ENCODE results near the gene MSANTD7. TPM values are rescaled to one million over a fixed set of nuclear protein-coding genes. Genes with fewer than 3 reads are reported as not detected.

Gene MSANTD7
- total RNA-seq, 1 experiment from 2014 or later: 14.3 TPM

DNA sequence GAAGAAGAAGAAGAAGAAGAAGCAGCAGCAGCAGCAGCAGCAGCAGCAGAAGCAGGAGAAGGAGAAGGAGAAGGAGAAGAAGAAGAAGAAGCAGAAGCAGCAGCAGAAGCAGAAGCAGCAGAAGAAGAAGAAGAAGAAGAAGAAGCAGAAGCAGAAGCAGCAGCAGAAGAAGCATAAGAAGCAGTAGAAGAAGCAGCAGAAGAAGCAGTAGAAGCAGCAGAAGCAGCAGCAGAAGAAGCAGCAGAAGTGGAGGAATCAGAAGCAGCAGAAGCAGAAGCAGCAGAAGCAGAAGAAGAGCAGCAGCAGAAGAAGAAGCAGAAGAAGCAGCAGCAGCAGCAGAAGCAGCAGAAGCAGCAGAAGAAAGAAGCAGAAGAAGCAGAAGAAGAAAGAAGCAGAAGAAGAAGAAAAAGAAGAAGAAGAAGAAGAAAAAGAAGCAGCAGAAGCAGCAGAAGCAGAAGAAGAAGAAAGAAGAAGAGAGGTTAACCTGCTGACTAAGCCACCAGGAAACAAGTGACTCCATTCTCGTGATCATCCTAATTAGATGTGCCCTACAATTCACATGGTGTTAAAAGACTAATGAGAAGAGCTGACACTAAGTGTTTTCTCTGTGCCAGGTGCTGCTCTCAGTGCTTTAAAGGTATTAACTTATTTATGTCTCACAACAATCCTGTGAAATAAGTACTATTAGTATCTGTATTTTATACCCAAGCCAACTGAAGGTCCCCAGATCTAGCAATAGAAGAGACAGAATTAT, 11.9 kb upstream of the MSANTD7 start:
- H3K9ac ChIP-seq (ENCODE audit: low read length): no peak overlapping the region
- CTCF ChIA-PET: no interaction called here
- intact Hi-C loops (cut with micrococcal nuclease): loop anchor here (10.0 kb wide), 1 partner anchor 431 kb away; no protein-coding TSS in a partner anchor
- no peak overlapping the region for H3K27ac ChIP-seq (ENCODE audit: low read depth, low read length)
- no peak overlapping the region for H2AFZ ChIP-seq (ENCODE audit: low read depth, low read length, poor library complexity, severe bottlenecking)
- DNase-seq (ENCODE audit: low read depth, low spot score): no peak
- no peaks in the 10 kb centered on the region for H3K79me2 ChIP-seq (ENCODE audit: insufficient read depth, low read length)
- H3K9me2 ChIP-seq (ENCODE audit: insufficient read depth): no peaks in the 10 kb centered on the region
- H3K27me3 ChIP-seq (ENCODE audit: insufficient read depth, low read length): peaks cover 3% of the 10 kb centered on the region; the same call in 1 of the 2 replicates
- BruUV-seq (replicated peaks): no TSS peak
- H4K20me1 ChIP-seq (ENCODE audit: insufficient read depth): no peaks in the 10 kb centered on the region
- POLR2A ChIA-PET: no interaction called here
- H3K36me3 ChIP-seq (ENCODE audit: control insufficient read depth in 1 of 2, insufficient read depth in 2 of 2, low read length in 2 of 2): no peaks in the 10 kb centered on the region
- TF ChIP-seq YY1 (IDR thresholded peaks at IDR 0.05; ENCODE audit: extremely low read depth, insufficient replicate concordance, low read depth, low read length) (no peak), ZNF274 (IDR thresholded peaks at IDR 0.05; ENCODE audit: low read depth, low read length) (no peak), CEBPB (IDR thresholded peaks at IDR 0.05; ENCODE audit: low read depth) (no peak)
- ATAC-seq: no peak
- no peak overlapping the region for H3K4me2 ChIP-seq (ENCODE audit: low read length)
- RAD21 ChIA-PET (ENCODE audit: low non-redundant PET in 1 of 2, low total read pairs in 2 of 2, uncharacterized antibody in 2 of 2, unreplicated experiment in 2 of 2): no interaction called here
- no peak overlapping the region for H3K4me3 ChIP-seq (replicated peaks in 1 of 2; ENCODE audit: low read depth in 1 of 2, low read length in 2 of 2)
- no peaks in the 10 kb centered on the region for H3K4me1 ChIP-seq (ENCODE audit: control insufficient read depth in 1 of 2, insufficient read depth in 2 of 2, low read length in 2 of 2)
- H3K9me3 ChIP-seq (ENCODE audit: control insufficient read depth in 1 of 2, insufficient read depth in 1 of 2, low read depth in 1 of 2, low read length in 2 of 2): no peaks in the 10 kb centered on the region

DNA sequence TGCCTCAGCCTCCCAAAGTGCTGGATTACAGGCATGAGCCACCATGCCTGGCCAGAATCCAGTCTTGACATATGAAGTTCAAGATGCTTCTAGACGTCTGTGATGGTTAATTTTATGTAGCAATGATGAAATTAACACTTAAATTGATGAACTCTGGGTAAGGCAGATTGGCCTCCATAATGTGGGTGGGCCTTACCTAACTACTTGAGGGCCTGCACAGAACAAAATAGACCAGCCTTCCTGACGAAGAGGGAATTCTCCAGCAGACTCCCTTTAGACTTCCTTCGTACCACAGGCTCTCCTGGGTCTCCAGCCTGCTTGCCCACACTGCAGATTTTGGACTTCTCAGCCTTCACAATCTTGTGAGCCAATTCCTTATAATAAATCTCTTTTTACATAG, 5.0 kb upstream of the MSANTD7 start:
- intact Hi-C loops (cut with micrococcal nuclease): no loop called here

More for the DNA sequence above, 5.0 kb upstream of the MSANTD7 start:
- POLR2A ChIA-PET: no interaction called here
- CTCF ChIA-PET: no interaction called here
- Histone ChIP-seq H3K79me2 (ENCODE audit: insufficient read depth, low read length) (no peaks in the 10 kb centered on the region), H3K9me2 (ENCODE audit: insufficient read depth) (no peaks in the 10 kb centered on the region), H3K9ac (ENCODE audit: low read length) (no peak overlapping the region), H3K4me1 (ENCODE audit: control insufficient read depth in 1 of 2, insufficient read depth in 2 of 2, low read length in 2 of 2) (peaks cover 0 to 14% of the 10 kb centered on the region in 2 experiments; a peak in 3 of 4 replicates), H2AFZ (ENCODE audit: low read depth, low read length, poor library complexity, severe bottlenecking) (no peak overlapping the region), H3K36me3 (ENCODE audit: control insufficient read depth in 1 of 2, insufficient read depth in 2 of 2, low read length in 2 of 2) (no peaks in the 10 kb centered on the region), H4K20me1 (ENCODE audit: insufficient read depth) (no peaks in the 10 kb centered on the region), H3K9me3 (ENCODE audit: control insufficient read depth in 1 of 2, insufficient read depth in 1 of 2, low read depth in 1 of 2, low read length in 2 of 2) (no peaks in the 10 kb centered on the region), H3K4me3 (replicated peaks in 1 of 2; ENCODE audit: low read depth in 1 of 2, low read length in 2 of 2) (no peak overlapping the region), H3K4me2 (ENCODE audit: low read length) (no peak overlapping the region), H3K27me3 (ENCODE audit: insufficient read depth, low read length) (no peaks in the 10 kb centered on the region), H3K27ac (ENCODE audit: low read depth, low read length) (no peak overlapping the region)
- DNase-seq (ENCODE audit: low read depth, low spot score) (no peak), ATAC-seq (no peak)
- TF ChIP-seq CEBPB (IDR thresholded peaks at IDR 0.05; ENCODE audit: low read depth): no peak
- TF ChIP-seq YY1 (IDR thresholded peaks at IDR 0.05; ENCODE audit: extremely low read depth, insufficient replicate concordance, low read depth, low read length): no peak
- no peak for TF ChIP-seq CBX3 (IDR thresholded peaks at IDR 0.05; ENCODE audit: low read depth)
- no peak for TF ChIP-seq POLR2AphosphoS5 (IDR thresholded peaks at IDR 0.05; ENCODE audit: low read depth, low read length)
- RAD21 ChIA-PET (ENCODE audit: low non-redundant PET in 1 of 2, low total read pairs in 2 of 2, uncharacterized antibody in 2 of 2, unreplicated experiment in 2 of 2): no interaction called here
- BruUV-seq (replicated peaks): no TSS peak
